GM21515 (cell line): ENCODE data around the gene CD84.
"Not testable (repeated sequence)": the region's sequence is repeated elsewhere in the genome, so short reads cannot be mapped to it uniquely, and the experiment has no call there.

ENCODE experiments used
- ATAC-seq: cut with Tn5 transposase; IDR thresholded peaks from one replicate; pipeline ENCODE4 v1.9.1; 2021; ENCODE audit not compliant: unreplicated experiment

Gene CD84, protein sequence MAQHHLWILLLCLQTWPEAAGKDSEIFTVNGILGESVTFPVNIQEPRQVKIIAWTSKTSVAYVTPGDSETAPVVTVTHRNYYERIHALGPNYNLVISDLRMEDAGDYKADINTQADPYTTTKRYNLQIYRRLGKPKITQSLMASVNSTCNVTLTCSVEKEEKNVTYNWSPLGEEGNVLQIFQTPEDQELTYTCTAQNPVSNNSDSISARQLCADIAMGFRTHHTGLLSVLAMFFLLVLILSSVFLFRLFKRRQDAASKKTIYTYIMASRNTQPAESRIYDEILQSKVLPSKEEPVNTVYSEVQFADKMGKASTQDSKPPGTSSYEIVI

DNA sequence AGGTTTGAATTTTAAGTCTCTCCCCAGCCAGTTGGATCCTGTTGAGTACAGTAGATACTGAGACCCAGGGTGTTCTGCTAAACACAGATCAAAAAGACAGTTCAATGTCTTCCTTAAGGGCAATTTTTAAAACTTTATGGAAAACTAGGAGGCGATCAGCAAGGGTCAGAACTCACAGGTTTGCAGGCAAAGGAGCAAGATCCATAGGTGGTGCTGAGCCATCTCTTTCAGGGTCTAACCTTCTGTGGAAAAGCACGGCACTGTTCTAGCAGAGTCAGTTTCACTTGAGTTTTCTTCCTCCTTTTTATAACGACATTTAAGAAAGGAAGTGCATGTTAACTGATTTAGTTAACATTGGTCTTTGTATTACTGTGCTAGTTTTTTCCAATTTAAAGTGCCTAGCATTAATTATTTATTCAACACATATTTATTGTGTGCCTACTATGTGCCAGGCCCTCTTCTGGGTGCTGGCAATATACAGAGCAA lies at the start of gene CD84:
TSS of gene CD84 (minus strand) at position 281 of the 486 bp plus-strand sequence. CDS start at position 222, 59 bp downstream.
- ATAC-seq: no peak

DNA sequence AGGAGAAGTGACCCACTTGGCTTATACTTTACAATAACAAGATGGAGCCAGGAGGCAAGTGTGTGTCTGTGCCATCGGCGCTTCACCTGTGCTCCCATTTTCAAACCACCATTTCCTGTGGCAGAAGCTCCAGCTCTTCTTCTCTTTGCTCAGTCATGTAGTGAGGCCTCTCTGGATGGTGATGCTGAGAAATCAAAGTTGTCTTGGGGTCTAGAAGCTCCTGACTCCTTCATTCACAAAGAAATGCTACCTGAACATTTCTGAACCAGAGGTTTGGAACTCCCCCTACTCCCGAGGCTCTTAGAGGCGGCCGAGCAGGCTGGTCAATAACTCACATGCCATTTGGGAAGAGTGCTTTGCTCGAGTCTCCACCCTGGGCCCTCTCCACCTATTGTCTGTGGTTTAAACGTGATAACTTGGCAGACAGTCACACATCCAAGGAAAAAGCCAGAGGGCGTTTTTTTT lies 49.5 kb upstream of the CD84 start:
- ATAC-seq: no peak

DNA sequence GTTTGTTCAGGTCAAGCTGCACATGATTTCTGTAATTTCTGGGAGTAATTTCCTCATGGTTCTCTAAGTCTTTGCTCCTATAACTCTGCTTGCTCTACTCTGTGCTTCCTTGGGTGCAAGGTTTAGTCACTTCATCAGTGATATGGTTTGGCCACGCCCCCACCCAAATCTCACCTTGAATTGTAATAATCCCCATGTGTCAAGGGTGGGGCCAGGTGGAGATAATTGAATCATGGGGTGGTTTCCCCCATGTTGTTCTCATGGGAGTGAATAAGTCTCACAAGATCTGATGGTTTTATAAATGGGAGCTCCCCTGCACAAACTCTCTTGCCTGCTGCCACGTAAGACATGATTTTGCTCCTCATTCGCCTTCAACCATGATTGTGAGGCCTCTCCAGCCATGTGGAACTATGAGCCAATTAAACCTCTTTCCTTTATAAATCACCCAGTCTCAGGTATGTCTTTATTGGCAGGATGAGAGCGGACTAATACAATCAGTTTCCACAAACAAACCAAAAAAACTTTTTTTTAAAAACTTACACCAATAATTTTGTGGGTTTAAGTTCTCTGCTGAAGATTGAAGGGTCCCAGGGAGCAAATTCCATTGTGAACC lies 48.5 kb upstream of the CD84 start:
- ATAC-seq: not testable (repeated sequence)

DNA sequence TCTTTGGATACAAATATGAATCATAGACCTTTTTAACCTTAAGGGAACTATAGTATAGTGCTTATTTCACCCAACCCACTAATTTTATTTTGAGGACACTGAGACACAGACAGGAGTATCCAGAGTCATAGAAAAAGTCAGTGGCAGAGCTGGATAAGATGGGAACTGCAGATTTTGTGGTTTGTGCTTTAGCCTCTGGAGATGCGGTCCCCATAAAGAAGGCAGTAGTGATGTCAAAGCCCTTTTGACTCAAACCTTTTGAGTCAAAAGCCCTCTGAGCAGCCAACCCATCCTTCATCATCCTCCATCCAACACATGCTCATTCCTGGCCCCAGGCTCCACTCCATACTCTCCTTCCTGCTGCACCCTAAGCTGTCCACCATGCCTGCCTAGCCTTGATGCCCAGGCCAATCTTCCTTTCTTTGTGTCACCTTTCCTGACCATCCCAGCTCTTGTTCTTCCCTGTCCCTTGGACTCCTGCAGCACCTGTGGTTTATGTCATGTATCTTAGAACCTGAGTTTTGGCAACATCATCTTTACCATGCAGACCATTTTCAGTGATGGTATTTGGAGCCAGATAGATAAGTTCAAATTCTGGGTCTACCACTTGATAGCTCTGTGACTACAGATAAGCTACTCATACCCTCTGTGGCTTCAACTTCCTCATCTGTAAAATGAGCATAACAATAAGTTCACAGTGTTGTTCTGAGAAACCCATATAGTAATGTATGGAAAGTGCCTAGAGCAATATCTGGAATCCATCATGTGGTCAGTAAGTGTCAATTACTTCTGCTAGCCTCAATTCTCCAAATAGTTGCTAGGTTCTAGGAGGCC lies 47.4 kb upstream of the CD84 start:
- ATAC-seq: no peak

DNA sequence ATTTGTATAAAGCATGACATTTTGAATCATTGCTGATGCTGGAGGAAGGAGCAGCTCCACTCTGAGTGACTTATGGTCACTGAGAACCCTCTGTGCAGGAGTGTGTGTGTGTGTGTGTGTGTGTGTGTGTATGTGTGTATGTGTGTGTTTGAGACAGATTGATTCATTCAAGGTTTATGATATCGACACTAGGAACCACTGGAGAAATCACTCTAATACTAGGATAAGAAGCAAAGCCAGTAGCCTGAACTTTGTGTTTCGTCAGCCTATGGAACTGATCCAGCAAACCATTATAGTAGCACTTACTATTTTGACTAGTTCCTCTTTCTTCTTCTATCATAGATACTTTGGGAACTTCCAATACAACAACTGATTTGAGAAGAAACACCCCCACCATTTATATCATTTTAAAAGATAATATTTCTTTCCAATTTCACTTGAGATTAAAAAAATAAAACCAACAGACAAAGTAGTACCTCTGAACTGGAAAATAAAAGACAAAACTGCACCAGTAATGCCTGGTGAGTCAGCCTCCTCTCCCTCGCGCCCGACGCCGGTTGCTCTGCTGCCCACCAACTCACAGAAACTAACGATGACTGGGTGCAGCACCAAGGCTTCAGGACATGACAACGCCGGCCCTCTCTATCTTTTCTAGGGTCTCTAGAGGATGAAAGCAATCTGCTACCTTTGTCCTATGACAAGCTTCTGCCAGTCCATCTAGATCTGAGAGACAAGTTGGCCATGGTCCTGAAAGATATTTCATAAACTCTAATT lies 46.6 kb upstream of the CD84 start:
- ATAC-seq: no peak

DNA sequence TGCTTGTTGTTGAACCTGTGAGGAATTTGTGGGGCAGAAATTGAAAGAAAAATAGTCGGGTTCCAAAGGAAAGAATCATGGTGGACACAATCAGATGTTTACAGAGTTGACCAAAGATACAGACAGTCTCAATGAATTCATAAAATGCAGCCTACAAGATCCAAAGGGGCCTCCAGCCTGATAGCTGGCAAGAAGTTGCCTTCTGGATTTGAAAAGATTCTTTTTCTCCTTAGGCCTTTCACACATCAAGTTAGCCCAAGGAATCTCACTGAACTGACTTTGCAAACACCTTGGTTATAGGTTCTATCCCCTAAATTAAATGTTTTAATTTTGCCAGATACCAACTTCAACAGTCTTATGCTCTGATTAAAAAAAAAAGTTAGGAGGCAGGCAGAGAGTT lies 46.0 kb upstream of the CD84 start:
- ATAC-seq: no peak

DNA sequence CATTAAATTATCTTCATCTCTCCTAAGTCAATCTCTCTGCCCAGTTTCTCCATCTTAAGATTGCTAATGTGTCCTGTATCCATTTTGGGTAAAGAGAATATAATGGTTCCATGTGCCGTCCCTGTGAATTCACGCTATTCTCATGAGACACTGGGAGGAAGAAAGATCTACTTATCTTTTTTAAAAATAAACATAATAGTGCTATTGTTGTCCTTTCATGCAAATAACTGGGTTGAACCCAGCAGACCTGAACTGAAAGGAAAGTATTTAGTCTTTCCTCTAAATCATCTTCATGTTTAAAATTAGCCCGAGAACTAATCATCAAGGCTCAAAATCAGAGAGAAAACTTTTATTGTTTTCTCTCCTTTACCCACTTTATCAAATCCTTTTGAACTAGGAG lies 45.2 kb upstream of the CD84 start:
- ATAC-seq: no peak

DNA sequence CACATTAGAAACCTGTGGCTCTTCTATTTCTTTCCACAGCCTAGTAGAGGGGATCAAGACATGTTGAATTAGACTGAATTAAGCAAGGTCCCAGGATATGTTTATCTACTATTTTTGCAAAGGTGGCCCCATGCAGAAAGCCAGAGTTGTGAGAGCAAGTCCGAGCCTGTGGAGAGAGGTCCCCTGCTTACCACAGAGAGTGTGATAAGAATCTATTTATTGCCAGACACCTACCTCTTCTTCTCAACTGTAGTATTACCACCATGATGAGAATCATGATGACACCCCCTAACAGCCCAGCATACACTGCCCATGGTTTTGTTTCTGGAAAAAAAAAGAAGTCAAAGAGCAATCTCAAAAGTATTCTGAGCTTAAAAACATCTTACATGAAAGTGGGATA lies 44.6 kb upstream of the CD84 start:
- ATAC-seq: no peak

DNA sequence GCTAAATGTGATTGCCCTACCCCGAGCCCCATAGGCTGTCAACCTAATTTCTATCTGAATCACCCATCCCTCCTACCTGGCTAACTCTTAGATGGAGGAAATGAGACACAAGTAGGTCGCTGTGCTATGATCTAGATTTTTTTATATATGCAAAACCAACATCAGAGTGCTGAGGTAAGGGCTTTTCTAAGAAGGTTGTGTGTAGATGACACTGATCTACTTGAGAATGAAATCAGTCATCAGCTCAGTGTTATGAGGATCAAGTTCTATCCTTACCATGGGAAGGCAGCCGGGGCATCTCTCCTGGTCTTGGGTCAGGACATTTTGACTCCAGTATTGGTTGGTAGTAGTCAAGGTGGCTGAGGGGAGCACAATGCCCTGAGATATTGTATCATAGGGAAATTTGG lies 43.9 kb upstream of the CD84 start:
- ATAC-seq: no peak

DNA sequence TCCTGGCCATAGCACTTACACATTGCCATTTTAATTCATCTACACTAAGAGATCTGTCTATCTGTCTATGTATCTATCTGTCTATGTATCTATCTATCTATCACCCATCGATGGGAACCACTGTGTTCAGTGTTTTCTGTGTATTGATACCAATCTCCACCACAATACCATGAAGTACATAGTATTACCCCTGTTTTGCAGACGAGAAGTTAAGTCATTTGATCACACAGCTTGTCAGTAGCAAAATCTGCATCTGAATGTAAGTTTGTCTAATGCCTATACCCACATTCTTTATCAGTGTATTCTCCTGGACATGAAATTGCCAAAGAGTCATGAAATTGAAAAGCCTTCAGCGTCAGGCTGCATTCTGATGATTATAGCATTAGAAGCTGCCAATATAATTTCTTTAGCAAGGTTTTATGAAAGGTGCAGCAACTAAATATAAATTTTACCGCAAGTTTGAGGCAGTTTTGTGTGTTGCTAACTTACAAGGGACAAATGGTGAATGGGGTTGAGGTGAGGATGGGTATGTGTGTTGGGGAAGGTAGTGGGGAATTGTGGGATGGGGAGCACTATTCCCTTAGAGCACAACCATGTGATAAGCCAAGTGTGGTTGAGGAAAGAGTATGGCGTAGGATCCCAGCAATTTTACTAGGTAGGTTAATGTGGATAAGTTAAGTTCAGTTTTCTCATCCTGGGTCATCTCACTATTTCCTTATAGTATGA lies 43.4 kb upstream of the CD84 start:
- no peak for ATAC-seq

DNA sequence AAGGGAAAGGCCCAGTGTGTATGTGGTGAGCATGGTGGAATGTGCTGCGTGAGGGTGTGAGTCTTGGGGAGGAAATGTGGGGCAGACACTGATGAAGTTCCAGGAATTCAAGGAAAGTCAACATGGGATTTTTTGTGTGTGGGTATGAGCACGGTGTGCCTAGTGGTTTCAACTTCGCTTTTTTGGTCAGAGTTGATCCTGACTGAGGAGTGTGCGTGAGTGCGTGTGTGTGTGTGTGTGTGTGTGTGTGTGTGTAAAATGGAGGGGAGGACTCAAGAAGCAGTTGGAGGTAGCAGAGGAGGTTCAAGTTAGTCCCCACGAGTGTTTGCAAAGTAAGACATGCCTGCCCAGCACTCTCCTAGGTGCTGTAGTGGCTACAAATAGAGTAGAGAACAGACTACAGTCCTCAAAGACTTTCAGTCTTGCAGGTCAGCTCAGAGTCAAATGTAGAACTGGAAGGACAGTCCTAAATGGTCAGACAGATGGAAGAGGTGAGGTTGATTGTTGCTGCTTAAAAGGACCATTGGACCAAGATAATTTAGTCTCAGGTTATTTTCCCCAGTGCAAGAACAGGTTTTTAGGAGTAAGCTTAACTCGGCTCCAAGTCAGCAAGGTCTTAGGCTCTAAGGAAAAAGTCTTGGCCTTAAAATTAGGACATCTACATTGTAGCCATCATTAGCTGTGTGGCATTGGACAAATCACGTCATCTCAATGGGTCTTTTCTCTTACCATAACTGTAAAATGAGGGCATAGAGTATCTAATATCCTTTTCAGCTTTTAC lies 42.5 kb upstream of the CD84 start:
- ATAC-seq: no peak

DNA sequence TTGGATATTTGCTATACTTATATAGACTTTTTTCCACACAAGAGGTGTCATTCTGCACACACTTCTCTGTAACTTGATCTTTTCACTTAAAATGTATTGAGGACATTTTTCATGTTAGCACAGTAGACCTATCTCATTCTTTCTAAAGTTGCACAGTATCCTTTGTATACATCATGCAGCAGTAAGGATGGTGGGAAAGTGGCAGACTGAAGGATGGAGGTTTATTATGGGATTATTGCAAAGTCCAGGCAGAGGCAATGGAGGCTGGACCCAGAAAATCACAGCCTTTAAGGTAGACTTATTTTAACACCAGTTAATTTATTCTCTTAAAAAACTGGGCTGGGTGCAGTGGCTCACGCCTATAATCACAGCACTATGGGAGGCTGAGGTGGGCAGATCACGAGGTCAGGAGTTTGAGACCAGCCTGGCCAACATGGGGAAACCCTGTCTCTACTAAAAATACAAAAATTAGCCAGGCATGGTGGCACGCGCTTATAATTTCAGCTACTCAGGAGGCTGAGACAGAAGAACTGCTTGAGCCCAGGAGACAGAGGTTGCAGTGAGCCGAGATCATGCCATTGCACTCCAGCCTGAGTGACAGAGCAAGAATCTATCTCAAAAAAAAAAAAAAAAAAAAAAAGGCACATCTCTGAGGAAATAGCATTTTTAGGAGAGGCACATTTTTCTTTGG lies 41.8 kb upstream of the CD84 start:
- ATAC-seq: no peak

DNA sequence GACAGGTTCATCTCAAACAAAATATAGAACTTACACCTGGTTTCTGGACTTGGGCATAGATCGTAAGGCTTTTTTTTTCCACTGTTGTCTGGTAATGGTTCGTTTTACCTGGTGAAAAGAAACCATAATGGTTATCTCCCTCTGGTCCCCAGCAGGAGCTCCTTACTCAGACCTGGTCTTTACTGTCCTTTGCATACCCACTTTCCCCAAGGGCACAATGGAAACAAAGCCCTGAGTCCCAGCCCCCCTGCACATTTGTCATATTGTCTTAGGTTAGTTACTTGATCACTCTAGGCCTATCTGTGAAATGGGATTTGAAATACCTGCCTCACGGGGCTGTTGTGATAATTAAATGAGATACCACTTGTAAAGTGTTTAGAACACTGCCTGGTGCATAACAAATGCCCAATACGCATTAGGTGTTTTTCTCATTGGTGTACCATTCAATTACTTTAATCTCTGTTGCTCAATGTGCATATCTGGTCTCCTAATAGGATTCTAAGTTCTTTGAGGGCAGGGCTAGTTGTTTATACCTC lies 40.5 kb upstream of the CD84 start:
- no peak for ATAC-seq

DNA sequence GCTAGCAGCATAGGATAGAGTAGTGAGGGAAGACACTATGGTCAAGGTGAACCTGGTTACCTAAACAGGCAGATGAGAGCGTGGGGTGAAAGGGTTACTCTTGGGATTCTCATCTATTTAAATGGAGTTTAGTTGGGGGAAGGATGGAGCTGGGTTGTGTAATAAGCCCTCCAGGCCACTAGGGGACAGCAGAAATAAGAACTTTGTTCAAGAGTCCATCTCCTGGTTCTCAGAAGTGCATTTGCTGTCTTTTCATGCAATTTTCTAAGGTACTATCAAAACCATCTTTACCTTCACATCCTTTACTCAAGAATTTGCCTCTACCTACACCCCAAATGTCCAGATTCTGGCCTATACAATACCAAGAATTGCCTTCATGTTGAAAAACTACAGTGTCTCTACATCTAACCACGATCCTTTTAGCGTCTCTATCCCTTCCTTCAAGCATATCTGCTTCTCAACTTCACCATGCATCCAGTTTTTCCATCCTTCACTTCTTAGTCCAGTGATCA lies 39.5 kb upstream of the CD84 start:
- ATAC-seq: no peak

DNA sequence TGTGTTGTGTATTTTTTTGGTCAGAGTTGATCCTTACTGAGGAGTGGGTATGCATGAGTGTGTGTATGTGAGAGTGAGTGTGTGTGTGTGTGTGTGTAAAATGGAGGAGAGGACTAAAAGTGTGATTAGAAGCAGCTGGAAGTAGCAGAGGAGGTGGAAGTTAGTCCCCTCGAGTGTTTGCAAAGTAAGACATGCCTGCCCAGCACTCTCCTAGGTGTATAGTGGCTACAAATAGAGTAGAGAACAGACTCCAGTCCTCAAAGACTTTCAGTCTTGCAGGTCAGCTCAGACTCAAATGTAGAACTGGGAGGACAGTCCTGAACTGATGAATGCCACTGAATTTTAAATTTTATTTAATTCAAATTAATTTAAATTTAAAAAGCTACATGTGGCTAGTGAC lies 39.0 kb upstream of the CD84 start:
- no peak for ATAC-seq

DNA sequence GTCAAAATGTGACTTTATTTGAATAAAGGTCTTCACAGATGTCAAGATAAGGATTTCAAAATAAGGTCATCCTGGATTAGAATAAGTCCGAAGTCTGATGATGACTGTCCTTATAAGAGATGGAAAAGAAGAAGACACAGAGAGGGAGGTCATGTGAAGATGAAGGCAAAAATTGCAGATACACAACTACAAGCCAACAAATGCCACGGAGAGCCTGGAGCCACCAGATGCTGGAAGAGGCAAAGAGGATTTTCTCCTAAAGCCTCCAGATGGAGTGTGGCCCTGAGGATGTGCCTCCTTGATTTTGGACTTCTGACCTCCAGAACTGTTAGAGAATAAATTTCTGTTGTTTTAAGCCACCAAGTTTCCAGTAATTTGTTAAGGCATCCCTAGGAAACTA lies 36.4 kb upstream of the CD84 start:
- no peak for ATAC-seq

DNA sequence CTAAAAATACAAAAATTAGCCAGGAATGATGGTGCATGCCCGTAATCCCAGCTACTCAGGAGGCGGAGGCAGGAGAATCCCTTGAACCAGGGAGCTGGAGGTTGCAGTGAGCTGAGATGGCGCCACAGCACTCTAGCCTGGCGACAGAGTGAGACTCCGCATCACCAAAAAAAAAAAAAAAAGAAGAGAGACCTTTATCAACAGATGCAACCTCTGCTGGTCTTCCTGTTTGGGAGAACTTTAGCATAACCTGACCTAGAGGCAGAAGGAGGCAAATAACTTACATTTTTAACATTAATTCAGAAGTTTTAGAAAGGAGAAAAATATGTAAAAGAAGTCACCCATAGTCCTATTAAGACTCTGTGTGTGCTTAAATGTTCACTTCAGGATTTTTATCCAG lies 35.1 kb upstream of the CD84 start:
- no peak for ATAC-seq

DNA sequence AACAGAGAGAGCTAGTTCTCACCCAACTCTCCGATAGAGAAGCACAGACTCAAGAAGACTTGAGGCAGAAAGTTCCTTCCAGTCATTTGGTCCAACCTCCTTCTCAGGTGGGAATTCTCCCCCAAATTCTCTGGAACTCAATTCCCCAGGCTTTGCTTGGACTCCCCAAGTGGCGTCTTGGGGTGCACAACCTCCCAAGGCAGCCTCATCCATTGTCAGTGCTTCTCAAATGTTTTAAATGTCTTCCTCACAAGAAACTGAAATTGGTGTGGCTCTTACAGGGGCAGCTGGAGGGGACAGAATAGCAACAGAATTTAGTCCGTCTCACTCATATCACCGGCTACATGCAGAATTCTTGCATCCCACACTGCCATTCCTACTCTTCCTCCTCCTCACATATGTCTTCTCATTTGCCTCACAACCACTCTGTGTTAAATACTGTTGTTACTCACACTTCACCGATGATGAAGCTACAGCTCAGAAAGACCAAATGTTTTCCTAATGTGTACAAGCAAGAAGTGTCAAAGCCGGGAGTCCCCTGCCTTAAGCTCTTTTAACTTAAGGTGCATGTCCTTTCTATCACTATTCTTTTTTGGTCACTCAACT lies 33.4 kb upstream of the CD84 start:
- ATAC-seq: no peak
